C4-2B (cell line): ENCODE data around the gene GRID1.

Source experiments
- H3K27ac ChIP-seq: fragments of 450-650 bp; 2 replicates; pipeline ENCODE4 v1.5.1; 2017
- ZFX ChIP-seq: fragments of 450-650 bp; IDR thresholded peaks from 2 replicates; pipeline ENCODE4 v1.6.1; 2017
- TF ChIP-seq, protein P1 (sequence below): fragments of 450-650 bp; conservative IDR thresholded peaks from 2 replicates; pipeline ENCODE4 v1.5.1; 2017; ENCODE audit warnings: mild to moderate bottlenecking

GRID1 gene

DNA sequence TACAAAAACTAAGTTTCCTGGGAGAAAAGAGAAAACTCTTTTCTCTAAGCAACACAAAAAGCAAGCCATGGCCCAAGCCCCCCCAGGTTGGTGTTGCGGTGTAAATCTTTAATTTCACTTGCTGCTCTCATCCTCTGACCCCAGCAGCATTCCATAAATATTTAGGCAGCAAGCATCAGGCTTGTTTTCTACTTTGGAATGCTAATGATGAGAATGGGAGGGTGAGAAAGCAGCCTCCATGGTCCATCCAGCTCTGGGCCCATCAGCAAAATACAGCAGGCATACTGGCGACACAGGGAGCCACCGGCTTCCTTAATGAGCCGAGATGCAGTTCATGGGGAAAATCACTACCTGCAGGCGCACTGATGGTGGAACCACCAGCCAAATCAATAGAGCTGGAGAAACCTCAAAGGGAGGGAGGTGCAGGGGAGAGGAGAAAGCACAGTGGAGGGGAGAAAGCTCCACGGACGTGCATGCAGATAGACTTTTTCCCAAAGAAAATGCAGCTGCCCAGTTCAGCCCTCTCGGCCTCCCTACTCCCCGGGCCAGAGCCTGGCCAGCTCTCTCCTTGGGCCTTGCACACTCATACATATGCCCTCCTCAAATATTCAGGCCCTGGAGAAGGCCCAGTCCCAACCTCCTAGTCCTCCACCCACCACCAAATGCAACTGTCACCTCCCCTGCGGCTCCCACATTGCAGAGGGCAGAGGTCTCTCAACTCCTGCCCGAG lies 131.9 kb downstream of the GRID1 start:
- H3K27ac ChIP-seq = no peak overlapping the region
- TF ChIP-seq, protein P1, sequence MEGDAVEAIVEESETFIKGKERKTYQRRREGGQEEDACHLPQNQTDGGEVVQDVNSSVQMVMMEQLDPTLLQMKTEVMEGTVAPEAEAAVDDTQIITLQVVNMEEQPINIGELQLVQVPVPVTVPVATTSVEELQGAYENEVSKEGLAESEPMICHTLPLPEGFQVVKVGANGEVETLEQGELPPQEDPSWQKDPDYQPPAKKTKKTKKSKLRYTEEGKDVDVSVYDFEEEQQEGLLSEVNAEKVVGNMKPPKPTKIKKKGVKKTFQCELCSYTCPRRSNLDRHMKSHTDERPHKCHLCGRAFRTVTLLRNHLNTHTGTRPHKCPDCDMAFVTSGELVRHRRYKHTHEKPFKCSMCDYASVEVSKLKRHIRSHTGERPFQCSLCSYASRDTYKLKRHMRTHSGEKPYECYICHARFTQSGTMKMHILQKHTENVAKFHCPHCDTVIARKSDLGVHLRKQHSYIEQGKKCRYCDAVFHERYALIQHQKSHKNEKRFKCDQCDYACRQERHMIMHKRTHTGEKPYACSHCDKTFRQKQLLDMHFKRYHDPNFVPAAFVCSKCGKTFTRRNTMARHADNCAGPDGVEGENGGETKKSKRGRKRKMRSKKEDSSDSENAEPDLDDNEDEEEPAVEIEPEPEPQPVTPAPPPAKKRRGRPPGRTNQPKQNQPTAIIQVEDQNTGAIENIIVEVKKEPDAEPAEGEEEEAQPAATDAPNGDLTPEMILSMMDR = no peak
- no peak for TF ChIP-seq ZFX

DNA sequence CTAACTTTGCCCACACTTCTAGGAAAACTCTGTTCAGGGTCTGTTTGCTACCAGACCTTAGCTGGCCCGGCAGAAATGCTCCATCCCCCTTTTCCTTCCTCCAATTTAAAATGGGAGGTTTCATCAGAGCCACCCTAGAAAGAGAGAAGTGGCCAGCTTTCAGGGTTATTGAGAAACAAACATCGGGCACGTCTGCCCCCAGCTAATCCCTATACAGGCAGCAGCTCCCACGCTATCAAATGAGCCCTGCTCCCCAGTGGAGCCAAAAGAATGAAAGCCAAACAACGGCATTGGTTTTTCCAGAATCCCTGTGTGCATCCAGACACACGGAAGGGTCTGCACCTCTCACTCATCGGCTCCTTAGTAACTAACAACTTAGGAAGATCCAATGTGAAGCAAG lies 132.5 kb downstream of the GRID1 start:
- no peak overlapping the region for H3K27ac ChIP-seq
- TF ChIP-seq ZFX = no peak
- TF ChIP-seq, protein P1 = no peak

DNA sequence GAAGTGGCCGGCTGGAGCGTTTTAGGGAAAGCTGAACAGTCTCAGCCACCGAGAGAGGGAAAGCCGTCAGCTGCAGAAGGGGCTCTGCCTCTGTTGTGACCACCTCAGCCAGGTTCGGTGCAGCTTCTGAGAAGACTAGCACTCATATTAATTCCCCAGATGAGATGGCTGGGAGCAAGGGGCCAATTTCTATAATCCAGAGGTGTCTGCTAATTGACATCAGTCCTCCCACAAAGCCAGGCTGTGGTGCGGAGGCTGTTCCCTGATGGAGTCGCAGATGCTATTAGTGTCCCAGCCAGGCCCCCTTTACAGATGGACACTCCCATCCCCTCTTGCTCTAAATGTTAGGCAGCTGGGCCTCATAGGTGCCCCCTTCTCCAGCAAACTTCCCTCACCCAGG lies 133.5 kb downstream of the GRID1 start:
- no peak overlapping the region for H3K27ac ChIP-seq
- no peak for TF ChIP-seq ZFX
- TF ChIP-seq, protein P1 = no peak

DNA sequence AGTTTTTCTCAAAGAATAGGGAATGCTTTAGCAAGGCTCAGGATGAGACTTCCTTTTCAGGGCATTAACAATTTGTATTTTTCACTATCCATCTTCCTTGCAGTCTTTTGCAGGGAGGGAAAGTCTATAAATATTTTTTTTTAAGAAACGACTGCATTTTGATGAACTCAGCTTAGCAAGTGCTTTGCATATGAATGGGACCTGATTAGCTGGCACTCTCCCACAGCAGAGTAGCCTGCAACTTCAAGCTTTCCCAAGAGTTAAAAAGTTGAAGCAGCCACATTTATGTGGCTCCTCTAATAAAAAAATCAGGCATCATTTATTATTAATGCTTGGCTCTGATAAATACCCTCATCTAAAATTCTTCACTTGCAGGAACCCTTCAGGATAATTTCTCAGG lies 134.0 kb downstream of the GRID1 start:
- no peak for TF ChIP-seq ZFX
- TF ChIP-seq, protein P1 = no peak
- H3K27ac ChIP-seq = no peak overlapping the region

DNA sequence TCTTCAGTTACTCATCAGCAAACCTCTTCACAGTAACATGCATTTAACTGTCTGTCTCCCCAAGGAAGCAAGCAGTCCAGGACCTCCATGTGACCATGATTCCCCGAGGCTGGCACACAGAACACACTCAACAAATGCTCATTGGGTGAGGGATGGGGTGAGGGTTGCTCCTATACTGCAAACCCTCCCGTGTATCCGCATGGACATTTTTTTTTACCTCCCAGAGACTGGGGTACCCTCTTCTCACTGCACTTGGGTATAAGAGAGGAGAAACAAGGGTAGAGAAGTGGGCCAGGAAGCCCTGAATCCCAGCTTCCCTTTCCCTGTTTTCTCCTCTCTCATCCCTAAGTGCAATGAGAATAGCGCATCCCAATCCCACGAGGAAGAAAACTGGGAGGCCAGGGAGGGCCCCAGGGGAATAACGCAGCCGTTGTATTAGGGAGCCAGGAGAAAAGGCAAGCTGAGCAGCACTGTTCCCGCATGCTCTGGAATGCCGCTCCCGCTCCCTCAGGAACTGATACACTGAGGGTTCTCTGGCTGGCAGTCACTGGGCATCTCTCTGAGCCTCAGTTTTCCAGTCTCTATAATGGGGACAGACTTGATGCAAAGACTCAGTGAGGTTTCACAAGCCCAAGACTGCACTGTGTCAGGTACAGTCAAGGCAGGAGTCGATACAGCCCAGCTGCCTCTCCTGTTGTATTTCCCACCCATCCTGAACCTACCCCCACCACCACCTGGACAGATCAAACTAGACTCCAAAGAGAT lies 134.6 kb downstream of the GRID1 start:
- TF ChIP-seq ZFX = no peak
- TF ChIP-seq, protein P1 = no peak
- H3K27ac ChIP-seq = no peak overlapping the region

DNA sequence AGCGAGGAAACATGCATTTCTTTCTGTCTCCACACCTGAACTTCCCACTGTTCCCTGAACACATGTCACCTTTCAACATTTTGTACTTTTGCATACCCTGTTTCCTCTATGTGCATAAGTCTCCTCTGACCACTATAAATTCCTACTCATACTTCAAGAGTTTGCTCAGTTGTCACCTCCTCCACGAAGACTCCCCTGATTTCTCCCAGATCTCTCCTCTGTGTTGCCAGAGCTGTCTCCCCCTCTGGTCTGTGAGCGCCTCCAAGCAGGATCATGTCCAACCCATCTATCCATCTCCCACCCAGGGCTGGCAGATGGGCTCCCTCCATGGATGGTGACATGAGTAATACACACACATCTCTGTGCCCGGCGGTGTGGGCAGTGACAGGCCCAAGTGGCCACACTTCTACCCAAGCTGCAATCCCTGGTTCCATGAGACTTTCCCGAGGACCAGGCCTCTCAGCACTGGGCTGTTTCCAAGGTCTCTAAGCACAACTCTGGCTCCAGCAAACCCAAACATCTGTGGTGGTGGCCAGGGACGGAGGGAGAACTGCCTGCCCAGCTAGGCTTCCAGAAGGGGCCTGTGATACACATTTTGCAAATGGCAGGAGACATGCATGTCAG lies 135.9 kb downstream of the GRID1 start:
- TF ChIP-seq ZFX = no peak
- TF ChIP-seq, protein P1 = no peak
- H3K27ac ChIP-seq = no peak overlapping the region
